GM12892 (cell line): ENCODE results near the gene GPS2.

Experiments
- POLR2A ChIP-seq: IDR thresholded peaks from 2 replicates; pipeline ENCODE4 v1.6.1; 2011; ENCODE audit warnings: low read depth, low read length, control low read depth
- POLR2AphosphoS5 ChIP-seq: IDR thresholded peaks from 2 replicates; pipeline ENCODE4 v1.6.1; 2011; ENCODE audit warnings: low read depth, low read length, control low read depth
- TAF1 ChIP-seq: IDR thresholded peaks from 2 replicates; pipeline ENCODE4 v1.6.1; 2011; ENCODE audit warnings: low read depth, mild to moderate bottlenecking, control low read depth, low read length, borderline replicate concordance

GRCh38 chr17:7328840-7329373, 13.7 kb upstream of the GPS2 start, which contains the start of gene NEURL4:
- TF ChIP-seq POLR2A (no peak), POLR2AphosphoS5 (no peak), TAF1 (no peak)
